GM08714 (cell line): Measurements from ENCODE around the gene CAPN5.

Experiments used
- H3K4me3 ChIP-seq: fragments of 200-500 bp; sonication (Bioruptor generic); 2 replicates; pipeline ENCODE4 v1.5.1; 2014; ENCODE audit warnings: mild to moderate bottlenecking, low read length, inconsistent platforms
- ZNF274 ChIP-seq: IDR thresholded peaks from 2 replicates; pipeline ENCODE4 v1.6.1; 2012; ENCODE audit warnings: mild to moderate bottlenecking, low read depth, low read length

The CAPN5 gene

DNA sequence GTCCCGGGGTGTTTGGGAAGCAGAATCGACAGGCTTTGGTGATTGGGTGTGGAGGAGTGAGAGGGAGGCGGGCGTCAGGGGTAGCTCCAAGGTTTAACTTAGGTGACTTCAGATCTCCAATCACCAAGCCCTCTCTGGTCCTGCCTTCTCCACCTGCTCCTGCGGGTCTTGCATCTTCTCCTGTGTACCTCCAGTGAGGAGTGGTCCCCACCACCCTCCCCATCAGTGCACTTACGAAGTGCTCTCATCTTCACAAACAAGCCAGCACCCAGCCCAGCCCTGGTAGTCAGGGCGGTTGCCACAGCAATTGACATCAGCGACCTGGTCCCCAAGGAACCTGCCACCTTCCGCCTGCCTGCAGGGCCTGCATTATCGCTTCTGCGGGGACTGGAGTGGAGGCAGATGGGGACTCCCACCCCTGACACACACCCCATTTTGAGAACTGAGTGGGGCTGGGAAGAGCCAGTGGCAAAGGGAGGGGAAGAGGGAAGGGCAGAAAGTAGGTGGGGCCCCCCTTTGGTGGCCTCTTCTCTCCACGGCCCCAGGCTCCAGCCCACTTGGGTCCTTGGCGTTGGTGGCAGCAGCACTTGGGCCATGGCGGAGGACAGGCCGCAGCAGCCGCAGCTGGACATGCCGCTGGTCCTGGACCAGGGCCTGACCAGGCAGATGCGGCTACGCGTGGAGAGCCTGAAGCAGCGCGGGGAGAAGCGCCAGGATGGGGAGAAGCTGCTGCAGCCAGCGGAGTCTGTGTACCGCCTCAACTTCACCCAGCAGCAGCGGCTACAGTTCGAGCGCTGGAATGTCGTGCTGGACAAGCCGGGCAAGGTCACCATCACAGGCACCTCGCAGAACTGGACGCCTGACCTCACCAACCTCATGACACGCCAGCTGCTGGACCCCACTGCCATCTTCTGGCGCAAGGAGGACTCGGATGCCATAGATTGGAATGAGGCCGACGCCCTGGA is 35.8 kb downstream of the CAPN5 start, which contains the start of gene OMP:
Gene OMP (plus strand): TSS at position 595 of the 965 bp plus-strand sequence. CDS start 0 bp downstream, at position 595.
- no peak for TF ChIP-seq ZNF274
- no peak within 1 kb of the TSS for H3K4me3 ChIP-seq

- no peak for TF ChIP-seq ZNF274
- no peak overlapping the region for H3K4me3 ChIP-seq
These were observed 36.5 kb downstream of the CAPN5 start for GRCh38 chr11:77103319-77103718.

- no peak for TF ChIP-seq ZNF274
These were observed 38.0 kb downstream of the CAPN5 start for GRCh38 chr11:77104727-77105126.

DNA sequence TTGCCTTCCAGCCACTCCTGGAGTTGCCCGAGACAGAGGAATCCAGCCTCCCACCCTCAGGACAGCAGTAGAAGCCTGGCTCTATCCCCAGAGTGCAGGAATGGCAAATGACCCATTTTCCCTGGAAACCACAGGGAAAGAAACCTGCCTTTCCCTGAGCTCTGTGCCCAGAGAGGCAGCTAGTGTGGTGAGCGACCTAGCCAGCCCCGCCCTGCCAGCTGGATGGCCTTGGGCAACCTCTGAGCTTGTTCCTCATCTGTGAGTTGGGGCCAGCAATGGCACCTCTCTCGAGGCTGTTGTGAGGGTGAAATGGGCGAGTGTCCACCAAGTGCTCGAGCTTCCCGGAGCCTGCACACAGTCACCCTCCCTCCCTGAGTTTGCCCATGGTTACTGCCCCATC is 39.5 kb downstream of the CAPN5 start:
- no peak overlapping the region for H3K4me3 ChIP-seq
- TF ChIP-seq ZNF274 = no peak

More at GRCh38 chr11:77104727-77105126, 38.0 kb downstream of the CAPN5 start:
- H3K4me3 ChIP-seq = no peak overlapping the region

DNA sequence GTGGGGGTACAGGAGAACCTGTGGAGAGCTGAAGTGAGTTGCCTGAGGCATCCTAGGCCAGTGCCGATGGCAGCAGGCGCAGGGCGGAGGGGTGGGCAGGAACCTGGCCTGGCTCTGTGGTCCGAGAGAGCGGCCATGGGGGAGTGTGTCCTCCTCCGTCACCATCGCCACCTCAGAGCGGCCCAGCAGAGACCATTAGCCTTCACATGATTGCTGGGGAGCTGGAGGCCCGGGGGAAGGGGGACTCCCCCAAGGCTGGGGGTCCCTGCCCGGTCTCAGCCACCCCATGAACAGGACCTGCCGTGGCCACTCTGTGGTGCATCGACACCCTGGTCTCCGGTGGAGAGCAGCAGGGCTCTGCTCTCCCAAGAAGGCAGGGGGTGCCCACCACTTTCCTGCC is 40.0 kb downstream of the CAPN5 start:
- no peak for TF ChIP-seq ZNF274
- H3K4me3 ChIP-seq = no peak overlapping the region

GRCh38 chr11:77107950-77108349 is 41.2 kb downstream of the CAPN5 start:
- no peak for TF ChIP-seq ZNF274
- H3K4me3 ChIP-seq = no peak overlapping the region

GRCh38 chr11:77108436-77108835 is 41.7 kb downstream of the CAPN5 start:
- no peak overlapping the region for H3K4me3 ChIP-seq
- TF ChIP-seq ZNF274 = no peak

DNA sequence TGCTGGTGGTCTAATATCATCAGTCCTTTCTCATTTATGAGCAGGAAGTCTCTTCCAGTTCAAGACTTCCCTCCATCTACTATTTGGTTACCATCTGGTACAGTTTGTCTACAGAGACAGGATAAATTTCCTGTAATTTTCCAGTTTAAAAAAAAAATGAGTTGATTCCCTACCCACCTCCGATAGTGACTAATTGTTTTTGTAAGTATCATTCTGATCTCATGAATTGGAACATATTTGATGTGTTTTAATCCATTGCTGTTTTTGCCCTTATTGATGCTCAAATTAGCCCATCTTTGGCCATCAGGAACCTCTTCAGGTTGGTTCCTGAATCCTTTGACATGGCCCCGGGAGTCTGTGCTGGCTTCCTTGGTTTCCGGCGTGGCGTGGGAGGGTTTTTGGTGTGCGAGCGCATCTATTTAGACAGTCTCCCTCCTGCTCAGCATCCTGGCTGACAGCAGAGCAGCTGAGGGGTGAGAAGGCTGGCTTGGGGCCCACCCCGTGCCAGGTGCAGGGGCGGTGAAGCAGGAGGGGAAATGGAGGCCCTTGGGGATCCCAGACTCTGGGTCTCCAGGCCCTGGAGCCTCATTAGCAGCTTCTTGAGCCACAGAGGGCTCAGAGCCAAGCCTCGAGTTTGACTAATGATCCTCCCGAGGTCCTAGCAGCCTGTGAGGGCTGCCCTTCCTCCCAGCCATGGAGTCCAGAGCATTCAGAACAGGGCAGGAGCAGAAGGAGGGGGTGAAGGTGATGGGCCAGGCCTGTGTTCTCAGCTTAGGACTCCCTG is 42.7 kb downstream of the CAPN5 start:
- H3K4me3 ChIP-seq = no peak overlapping the region

GRCh38 chr11:77110836-77111235 is 44.1 kb downstream of the CAPN5 start:
- no peak for TF ChIP-seq ZNF274
- no peak overlapping the region for H3K4me3 ChIP-seq

More for the DNA sequence above, 42.7 kb downstream of the CAPN5 start:
- no peak for TF ChIP-seq ZNF274

- TF ChIP-seq ZNF274 = no peak
- H3K4me3 ChIP-seq = no peak overlapping the region
These were observed 44.5 kb downstream of the CAPN5 start for GRCh38 chr11:77111277-77111676.

DNA sequence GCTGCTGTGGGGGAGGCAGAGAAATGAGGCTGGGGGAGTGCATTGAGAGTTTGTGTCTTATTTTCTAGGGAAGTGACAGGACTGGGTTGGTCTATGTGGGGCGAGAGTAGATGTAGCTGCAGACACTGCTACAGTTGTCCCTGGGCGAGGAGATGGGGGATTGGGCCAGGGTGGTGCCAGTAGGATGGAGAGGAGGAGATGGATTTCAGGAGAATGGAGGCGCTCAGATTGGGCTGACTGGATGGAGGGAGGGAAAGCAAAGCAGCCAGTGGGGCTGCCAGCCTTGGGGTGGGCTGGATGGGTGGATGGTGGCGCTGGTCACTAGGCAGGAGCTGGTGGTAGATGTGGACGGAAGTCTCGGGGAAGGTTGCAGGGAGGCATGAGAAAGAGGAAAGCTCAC is 45.2 kb downstream of the CAPN5 start:
- no peak overlapping the region for H3K4me3 ChIP-seq
- TF ChIP-seq ZNF274 = no peak

DNA sequence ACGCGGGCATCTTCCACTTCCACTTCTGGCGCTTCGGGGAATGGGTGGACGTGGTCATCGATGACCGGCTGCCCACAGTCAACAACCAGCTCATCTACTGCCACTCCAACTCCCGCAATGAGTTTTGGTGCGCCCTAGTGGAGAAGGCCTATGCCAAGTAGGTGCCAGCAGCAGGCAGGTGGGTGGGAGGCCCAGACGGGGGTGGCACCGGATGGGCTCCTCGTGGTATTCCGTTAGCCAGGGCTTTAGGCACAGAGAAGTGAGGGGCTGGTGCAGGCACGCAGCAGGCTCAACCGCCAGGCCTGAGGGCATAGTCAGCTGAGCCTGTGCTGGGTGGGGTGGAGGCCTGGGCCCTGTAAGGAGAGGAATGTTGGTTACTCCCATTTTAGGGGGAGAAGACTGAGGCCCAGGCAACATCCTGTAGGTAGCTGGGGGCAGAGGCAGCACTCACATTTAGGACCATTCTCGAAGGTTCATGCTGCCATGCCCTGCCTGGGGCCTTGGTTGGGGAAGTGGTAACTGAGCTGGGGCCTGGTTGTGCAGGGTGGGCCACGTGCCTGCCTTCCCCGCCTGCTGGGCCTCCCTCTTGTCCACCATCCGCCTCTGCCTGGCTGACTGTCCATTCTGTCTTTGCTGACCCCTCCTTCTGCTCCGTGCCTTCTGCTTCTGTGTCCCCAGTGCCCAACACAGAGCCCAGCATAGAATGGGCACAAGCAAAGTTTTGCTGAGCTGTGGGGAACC is 46.0 kb downstream of the CAPN5 start:
- TF ChIP-seq ZNF274 = no peak
- H3K4me3 ChIP-seq = no peak overlapping the region

DNA sequence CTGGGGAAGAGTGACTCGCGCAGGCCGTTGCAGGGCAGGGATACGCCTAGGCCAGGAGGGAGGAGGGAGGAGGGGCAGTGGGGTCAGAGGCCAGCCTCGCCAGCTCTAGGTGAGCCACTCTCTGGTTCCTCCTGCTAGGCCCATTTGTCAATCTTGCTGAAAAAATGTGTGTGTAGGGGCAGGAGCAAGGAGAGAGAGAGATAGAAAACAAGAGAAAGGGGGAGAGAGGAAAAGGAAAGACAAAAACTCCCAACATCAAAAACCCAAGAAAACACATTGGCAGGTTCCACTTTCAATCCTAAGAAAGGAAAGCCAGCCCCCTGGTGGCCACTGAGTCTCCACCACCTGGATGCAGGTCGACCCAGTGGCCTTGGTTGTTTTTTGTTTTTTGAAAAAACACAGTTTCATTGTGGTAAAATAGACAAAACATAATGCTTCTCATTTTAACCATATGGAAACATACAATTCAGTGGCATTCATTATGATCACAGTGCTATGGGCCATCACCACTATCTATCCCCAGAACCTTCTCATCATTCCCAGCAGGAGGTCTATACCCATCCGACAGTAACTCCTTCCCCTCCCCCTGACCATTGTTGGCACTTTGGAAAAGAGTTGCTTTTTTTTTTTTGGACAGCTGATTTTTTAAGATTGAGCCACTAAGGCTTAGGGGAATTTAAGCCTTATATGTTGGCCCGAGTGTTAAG is 46.8 kb downstream of the CAPN5 start:
- H3K4me3 ChIP-seq = no peak overlapping the region
- TF ChIP-seq ZNF274 = no peak
